ENCODE results near the gene MRC2. TPM values are rescaled to one million over a fixed set of nuclear protein-coding genes. Genes with fewer than 3 reads are reported as not detected.
"Not testable (repeated sequence)": the region's sequence is repeated elsewhere in the genome, so short reads cannot be mapped to it uniquely, and the experiment has no call there.

Gene MRC2
- total and polyA plus RNA-seq, 3 donors from 2014 or later = 32.9 to 60.9 (median 40.3) TPM

DNA sequence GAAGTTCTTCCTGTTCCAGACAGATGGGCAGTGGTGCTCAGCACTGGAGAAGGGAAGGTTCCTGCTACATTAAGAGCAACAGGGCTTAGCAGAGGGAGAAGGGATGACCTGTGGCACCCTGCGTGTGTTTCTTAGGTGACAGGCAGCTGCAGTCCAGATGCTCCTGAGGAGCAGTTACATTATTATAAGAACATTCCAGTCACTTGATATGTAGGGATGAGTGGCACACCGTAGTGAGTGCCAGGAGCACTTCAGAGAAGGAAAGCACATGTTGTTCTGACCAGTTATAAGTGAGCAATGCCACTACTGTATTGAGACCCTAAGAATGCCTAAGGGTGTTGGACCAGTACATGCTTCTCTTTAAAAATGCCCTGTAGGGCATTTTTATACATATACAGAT, 39.9 kb upstream of the MRC2 start:
- Histone ChIP-seq H3K9me3 (no peaks in the 10 kb centered on the region), H3K36me3 (ENCODE audit: low read depth, missing control alignments) (no peaks in the 10 kb centered on the region), H3K4me1 (no peaks in the 10 kb centered on the region), H3K27me3 (no peaks in the 10 kb centered on the region), H3K27ac (no peak overlapping the region), H3K4me3 (no peak overlapping the region)
- no peak for DNase-seq
- intact Hi-C loops (cut with DNase I; ENCODE audit: low total_unique reads) = no loop called here
- no peak for TF ChIP-seq CTCF (IDR thresholded peaks at IDR 0.05)
- WGBS, 2 donors = 51 to 74% methylated on average over 2 of the region's 2 CpGs

- Histone ChIP-seq H3K4me3 (no peak overlapping the region), H3K27me3 (no peaks in the 10 kb centered on the region), H3K27ac (no peak overlapping the region), H3K36me3 (ENCODE audit: low read depth, missing control alignments) (no peaks in the 10 kb centered on the region), H3K4me1 (no peaks in the 10 kb centered on the region), H3K9me3 (no peaks in the 10 kb centered on the region)
- intact Hi-C loops (cut with DNase I; ENCODE audit: low total_unique reads) = no loop called here
- TF ChIP-seq CTCF (IDR thresholded peaks at IDR 0.05) = no peak
- TF ChIP-seq POLR2A (IDR thresholded peaks at IDR 0.05) = no peak
- DNase-seq = no peak
- 72 to 77% methylated on average over 7 of the region's 7 CpGs for WGBS, 2 donors
Observed at GRCh38 chr17:62588109-62588508, 39.4 kb upstream of the MRC2 start.

DNA sequence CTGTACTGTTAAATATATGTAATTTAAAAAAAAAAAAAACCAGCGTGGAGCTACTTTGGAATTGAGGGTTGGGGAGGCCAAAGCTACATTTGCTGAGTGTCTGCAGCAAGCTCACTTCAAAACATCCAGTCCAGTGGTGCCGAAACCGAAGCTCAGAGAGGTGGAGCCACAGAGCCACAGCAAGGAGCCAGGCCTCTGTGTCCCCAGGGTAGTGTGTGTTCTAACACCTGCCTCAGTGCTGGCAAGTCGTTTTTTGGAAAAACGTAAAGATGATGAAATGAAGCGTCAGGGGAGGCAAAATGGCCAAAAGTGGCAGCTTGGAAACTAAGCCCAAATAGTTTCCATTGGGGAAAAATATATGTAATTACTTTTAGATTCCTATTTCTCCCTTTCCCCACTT, 36.1 kb upstream of the MRC2 start:
- intact Hi-C loops (cut with DNase I; ENCODE audit: low total_unique reads) = no loop called here
- no peaks in the 10 kb centered on the region for H3K4me1 ChIP-seq
- TF ChIP-seq CTCF (IDR thresholded peaks at IDR 0.05) (no peak), POLR2A (IDR thresholded peaks at IDR 0.05) (no peak)
- no peaks in the 10 kb centered on the region for H3K27me3 ChIP-seq
- H3K27ac ChIP-seq = no peak overlapping the region
- 57 to 65% methylated on average over 6 of the region's 6 CpGs for WGBS, 2 donors
- no peaks in the 10 kb centered on the region for H3K36me3 ChIP-seq (ENCODE audit: low read depth, missing control alignments)
- DNase-seq = no peak
- no peaks in the 10 kb centered on the region for H3K9me3 ChIP-seq
- no peak overlapping the region for H3K4me3 ChIP-seq

GRCh38 chr17:62591822-62592221, 35.6 kb upstream of the MRC2 start:
- H3K27me3 ChIP-seq; H3K36me3 ChIP-seq (ENCODE audit: low read depth, missing control alignments); H3K9me3 ChIP-seq; intact Hi-C loops (cut with DNase I; ENCODE audit: low total_unique reads); H3K4me3 ChIP-seq; DNase-seq; H3K27ac ChIP-seq; H3K4me1 ChIP-seq: not testable (repeated sequence)
- WGBS, 2 donors = 77 to 83% methylated on average over 11 of the region's 11 CpGs

DNA sequence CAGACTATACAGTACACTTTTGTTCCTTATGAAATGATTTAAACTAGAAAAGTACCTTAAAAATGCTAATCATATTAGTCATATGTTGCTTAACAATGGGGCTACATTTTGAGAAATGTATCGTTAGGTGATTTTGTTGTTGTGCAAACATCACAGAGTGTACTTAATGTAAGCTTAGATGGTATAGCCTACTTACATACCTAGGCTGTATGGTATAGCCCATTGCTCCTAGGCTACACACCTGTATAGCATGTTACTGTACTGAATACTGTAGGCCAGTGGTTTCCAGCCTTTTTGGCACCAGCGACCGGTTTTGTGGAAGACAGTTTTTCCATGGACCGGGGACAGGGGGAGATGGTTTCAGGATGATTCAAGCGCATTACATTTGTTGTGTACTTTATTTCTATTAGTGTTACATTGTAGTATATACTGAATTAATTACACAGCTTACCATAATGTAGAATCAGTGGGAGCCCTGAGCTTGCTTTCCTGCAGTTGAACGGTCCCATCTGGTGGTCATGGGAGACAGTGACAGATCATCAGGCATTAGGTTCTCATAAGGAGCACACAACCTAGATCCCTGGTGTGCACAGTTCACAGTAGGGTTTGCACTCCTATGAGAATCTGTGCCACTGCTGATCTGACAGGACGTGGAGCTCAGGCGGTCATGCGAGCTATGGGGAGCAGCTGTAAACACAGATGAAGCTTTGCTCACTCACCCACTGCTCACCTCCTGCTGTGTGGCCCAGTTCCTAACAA, 35.0 kb upstream of the MRC2 start:
- Histone ChIP-seq H3K27me3 (no peaks in the 10 kb centered on the region), H3K36me3 (ENCODE audit: low read depth, missing control alignments) (no peaks in the 10 kb centered on the region), H3K27ac (no peak overlapping the region), H3K4me3 (no peak overlapping the region), H3K9me3 (no peaks in the 10 kb centered on the region), H3K4me1 (no peaks in the 10 kb centered on the region)
- TF ChIP-seq CTCF (IDR thresholded peaks at IDR 0.05) (no peak), POLR2A (IDR thresholded peaks at IDR 0.05) (no peak)
- 88% methylated on average over 9 of the region's 9 CpGs for WGBS, 2 donors
- intact Hi-C loops (cut with DNase I; ENCODE audit: low total_unique reads) = no loop called here
- DNase-seq = no peak
